HepG2 (cell line): ENCODE measurements around the gene WBP1. TPM values are rescaled to one million over a fixed set of nuclear protein-coding genes. Genes with fewer than 3 reads are reported as not detected.

Experiments
- BCL3 ChIP-seq: sonication (generic); formaldehyde crosslinking; IDR thresholded peaks from 2 replicates; pipeline ENCODE4 v1.5.1; 2020; ENCODE audit warnings: mild to moderate bottlenecking, missing genetic modification reagents, moderate library complexity
- GABPA ChIP-seq, 2 experiments: IDR thresholded peaks; 2 replicates each; pipeline ENCODE4 v1.6.1; 2011 to 2016; ENCODE audit warnings: low read depth in 2 of 2, low read length in 1 of 2, missing biosample characterization in 1 of 2, missing genetic modification characterization in 1 of 2
- GMEB2 ChIP-seq: IDR thresholded peaks from 2 replicates; pipeline ENCODE4 v1.6.1; 2016; ENCODE audit warnings: missing biosample characterization, missing genetic modification reagents, low read depth
- TRAFD1 ChIP-seq: sonication (generic); formaldehyde crosslinking; IDR thresholded peaks from 2 replicates; pipeline ENCODE4 v1.5.1; 2020; ENCODE audit warnings: missing genetic modification reagents, mild to moderate bottlenecking, borderline replicate concordance
- ZBTB40 ChIP-seq, 2 experiments: fragments of 450-650 bp in 1 of 2; sonication (generic) in 1 of 2; formaldehyde crosslinking in 1 of 2; IDR thresholded peaks; 2 replicates each; pipeline versions ENCODE4 v1.6.1 to v1.8.0; 2016 to 2022; ENCODE audit warnings: antibody characterized with exemption in 1 of 2, mild to moderate bottlenecking in 1 of 2, missing genetic modification reagents in 1 of 2
- ZNF557 ChIP-seq: sonication (generic); formaldehyde crosslinking; IDR thresholded peaks from 2 replicates; pipeline ENCODE4 v1.4.0; 2020; ENCODE audit warnings: missing genetic modification reagents
- ZNF614 ChIP-seq: IDR thresholded peaks from 2 replicates; pipeline ENCODE4 v1.6.1; 2018; ENCODE audit warnings: missing biosample characterization, missing genetic modification reagents, inconsistent platforms, borderline replicate concordance
- polyA plus RNA-seq, 8 experiments: library from polyadenylated mRNA; depleted of rRNA in 3 of 8; stranded (reverse) in 7 of 8; unstranded in 1 of 8; fragments of >200 nt; fragmentation: Illumina TruSeq in 4 of 8; extraction: Trizol in 4 of 8; gene quantifications; 2 replicates each; pipeline versions ENCODE4 v1.2.1 to v1.2.3, GENCODE V29; 2011 to 2016; ENCODE audit warnings: low read depth in 4 of 8, missing spikeins in 1 of 8, mixed read lengths in 1 of 8; ENCODE audit not compliant: insufficient read depth in 1 of 8
- total RNA-seq, 5 experiments: library from RNA; depleted of rRNA; stranded (reverse); fragments of >200 nt; fragmentation: Illumina TruSeq; extraction: Trizol; gene quantifications; 2 replicates each; pipeline ENCODE4 v1.2.3, GENCODE V29; 2016; ENCODE audit warnings: low read depth in 1 of 5
- TF ChIP-seq, protein P1 (sequence below): sonication (generic); formaldehyde crosslinking; IDR thresholded peaks from 2 replicates; pipeline ENCODE4 v1.4.0; 2020; ENCODE audit warnings: missing genetic modification reagents, borderline replicate concordance

The WBP1 gene
- total and polyA plus RNA-seq, 2 of the 13 experiments (the other 11 are each of a cell fraction or from before 2014, with no cell fraction given), result 38.8 to 85.7 TPM

DNA sequence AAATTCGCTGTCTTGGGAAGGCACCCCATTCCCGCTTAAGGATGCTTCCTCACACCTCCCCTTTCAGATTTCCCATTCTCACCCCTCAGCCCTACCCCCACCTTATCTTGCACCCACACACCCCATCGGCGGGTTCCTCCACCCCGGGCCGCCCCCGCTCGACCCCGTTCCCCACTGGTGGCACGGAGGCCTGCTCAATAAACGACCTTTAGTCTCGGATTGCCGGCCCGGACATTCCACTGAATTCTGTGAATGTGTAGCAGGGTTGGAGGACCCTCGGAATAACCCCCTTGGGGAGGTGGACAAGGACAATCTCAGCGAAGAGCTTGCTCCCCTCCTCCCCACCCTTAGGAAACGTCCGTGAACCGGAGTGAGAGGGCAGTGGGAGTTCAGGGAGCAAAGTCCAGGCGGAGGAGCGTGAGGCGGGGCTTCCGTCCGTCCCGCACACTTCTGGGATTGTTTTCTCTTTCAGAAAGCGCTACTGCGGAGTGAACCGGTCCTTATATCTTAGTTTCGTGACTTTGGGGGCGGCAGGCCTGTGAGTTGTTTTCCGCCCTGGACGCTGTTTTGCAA lies 44.0 kb downstream of the WBP1 start (continued):
- TF ChIP-seq, protein P1, sequence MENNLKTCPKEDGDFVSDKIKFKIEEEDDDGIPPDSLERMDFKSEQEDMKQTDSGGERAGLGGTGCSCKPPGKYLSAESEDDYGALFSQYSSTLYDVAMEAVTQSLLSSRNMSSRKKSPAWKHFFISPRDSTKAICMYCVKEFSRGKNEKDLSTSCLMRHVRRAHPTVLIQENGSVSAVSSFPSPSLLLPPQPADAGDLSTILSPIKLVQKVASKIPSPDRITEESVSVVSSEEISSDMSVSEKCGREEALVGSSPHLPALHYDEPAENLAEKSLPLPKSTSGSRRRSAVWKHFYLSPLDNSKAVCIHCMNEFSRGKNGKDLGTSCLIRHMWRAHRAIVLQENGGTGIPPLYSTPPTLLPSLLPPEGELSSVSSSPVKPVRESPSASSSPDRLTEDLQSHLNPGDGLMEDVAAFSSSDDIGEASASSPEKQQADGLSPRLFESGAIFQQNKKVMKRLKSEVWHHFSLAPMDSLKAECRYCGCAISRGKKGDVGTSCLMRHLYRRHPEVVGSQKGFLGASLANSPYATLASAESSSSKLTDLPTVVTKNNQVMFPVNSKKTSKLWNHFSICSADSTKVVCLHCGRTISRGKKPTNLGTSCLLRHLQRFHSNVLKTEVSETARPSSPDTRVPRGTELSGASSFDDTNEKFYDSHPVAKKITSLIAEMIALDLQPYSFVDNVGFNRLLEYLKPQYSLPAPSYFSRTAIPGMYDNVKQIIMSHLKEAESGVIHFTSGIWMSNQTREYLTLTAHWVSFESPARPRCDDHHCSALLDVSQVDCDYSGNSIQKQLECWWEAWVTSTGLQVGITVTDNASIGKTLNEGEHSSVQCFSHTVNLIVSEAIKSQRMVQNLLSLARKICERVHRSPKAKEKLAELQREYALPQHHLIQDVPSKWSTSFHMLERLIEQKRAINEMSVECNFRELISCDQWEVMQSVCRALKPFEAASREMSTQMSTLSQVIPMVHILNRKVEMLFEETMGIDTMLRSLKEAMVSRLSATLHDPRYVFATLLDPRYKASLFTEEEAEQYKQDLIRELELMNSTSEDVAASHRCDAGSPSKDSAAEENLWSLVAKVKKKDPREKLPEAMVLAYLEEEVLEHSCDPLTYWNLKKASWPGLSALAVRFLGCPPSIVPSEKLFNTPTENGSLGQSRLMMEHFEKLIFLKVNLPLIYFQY (CRISPR knock-in tag), result 0 out of 2 replicates have a peak, but pooled peaks have one; percentile 16
- TF ChIP-seq TRAFD1 (CRISPR knock-in tag) (peak; percentile 13; the same call in 1 of the 2 replicates), GABPA (IDR thresholded peaks at IDR 0.05; ENCODE audit: low read depth, low read length) (no peak), GABPA (CRISPR knock-in tag; IDR thresholded peaks at IDR 0.05; ENCODE audit: low read depth) (peak; percentile 80), BCL3 (CRISPR knock-in tag) (0 out of 2 replicates have a peak, but pooled peaks have one; percentile 21), ZBTB40 (IDR thresholded peaks at IDR 0.05) (no peak), ZBTB40 (CRISPR knock-in tag; IDR thresholded peaks at IDR 0.05) (no peak), ZNF557 (CRISPR knock-in tag) (peak; percentile 72; the same call in 1 of the 2 replicates), GMEB2 (0 out of 2 replicates have a peak, but pooled peaks have one; percentile 28), ZNF614 (CRISPR knock-in tag) (peak; percentile 48; the same call in 1 of the 2 replicates)
